PC-9 (cell line): ENCODE results near the gene HSPA2. TPM values are rescaled to one million over a fixed set of nuclear protein-coding genes. Genes with fewer than 3 reads are reported as not detected.

Source experiments
- BruUV-seq: library from RNA; stranded (reverse); fragments of 400-500 nt; replicated peaks from 2 replicates; lab custom pipeline; 2021; lab: Mats Ljungman, UMichigan
- CTCF ChIA-PET: fragments of 300-600 bp; sonication (Branson Sonifier 250); formaldehyde crosslinking; loops from one replicate; lab custom pipeline; 2022; ENCODE audit warnings: antibody characterized with exemption; lab: Charles Lee
- POLR2A ChIA-PET: fragments of 300-600 bp; sonication (Branson Sonifier 250); formaldehyde crosslinking; loops from one replicate; lab custom pipeline; 2022; ENCODE audit warnings: antibody characterized with exemption; ENCODE audit not compliant: unreplicated experiment; lab: Charles Lee
- DNase-seq, 2 experiments: peaks; one replicate each; pipeline versions ENCODE4 v3.0.0 to v3.0.0-alpha.2; 2015 to 2022; ENCODE audit warnings: mixed read lengths in 1 of 2
- H2AFZ ChIP-seq: fragments of 200-600 bp; sonication (generic); 2 replicates; pipeline ENCODE4 v1.8.1; 2017; ENCODE audit warnings: antibody characterized with exemption
- H3F3A ChIP-seq: fragments of 200-600 bp; sonication (generic); 2 replicates; pipeline ENCODE4 v1.8.1; 2017; ENCODE audit warnings: antibody characterized with exemption, mild to moderate bottlenecking, low read depth; ENCODE audit not compliant: insufficient read depth
- H3K27ac ChIP-seq: fragments of 200-600 bp; sonication (generic); 2 replicates; pipeline ENCODE4 v1.6.1; 2016; ENCODE audit warnings: mixed run types
- H3K27me3 ChIP-seq: fragments of 200-600 bp; sonication (generic); 2 replicates; pipeline ENCODE4 v1.6.1; 2016; ENCODE audit warnings: low read depth, mixed run types; ENCODE audit not compliant: insufficient read depth
- H3K36me3 ChIP-seq: fragments of 200-600 bp; sonication (generic); 2 replicates; pipeline ENCODE4 v1.6.1; 2016; ENCODE audit warnings: low read depth, mixed run types
- H3K4me1 ChIP-seq: fragments of 200-600 bp; sonication (generic); replicated peaks from 2 replicates; pipeline ENCODE4 v1.6.1; 2016; ENCODE audit warnings: mixed run types; ENCODE audit not compliant: insufficient read depth
- H3K4me2 ChIP-seq: fragments of 200-600 bp; sonication (generic); 2 replicates; pipeline ENCODE4 v1.6.1; 2017; ENCODE audit warnings: mixed run types
- H3K4me3 ChIP-seq: fragments of 200-600 bp; sonication (generic); 2 replicates; pipeline ENCODE4 v1.6.1; 2016; ENCODE audit warnings: mixed run types
- H3K79me2 ChIP-seq: fragments of 200-600 bp; sonication (generic); 2 replicates; pipeline ENCODE4 v1.6.1; 2017; ENCODE audit warnings: low read depth, mixed run types
- H3K9me2 ChIP-seq: fragments of 200-600 bp; sonication (generic); 2 replicates; pipeline ENCODE4 v1.8.1; 2017; ENCODE audit warnings: mild to moderate bottlenecking; ENCODE audit not compliant: insufficient read depth
- H3K9me3 ChIP-seq: fragments of 200-600 bp; sonication (generic); 2 replicates; pipeline ENCODE4 v1.8.1; 2016; ENCODE audit warnings: low read depth; ENCODE audit not compliant: insufficient read depth
- H4K20me1 ChIP-seq: fragments of 200-600 bp; sonication (generic); 2 replicates; pipeline ENCODE4 v1.8.1; 2017; ENCODE audit not compliant: insufficient read depth
- EZH2 ChIP-seq: fragments of 200-600 bp; sonication (generic); IDR thresholded peaks from 2 replicates; pipeline ENCODE4 v1.8.0; 2017; ENCODE audit warnings: antibody characterized with exemption, low read depth
- intact Hi-C: fragments of 100-400 bp; cut with micrococcal nuclease; formaldehyde crosslinking; loops from one replicate; pipeline ENCODE4 v1.10.0; 2022; ENCODE audit not compliant: unreplicated experiment
- total RNA-seq: library from RNA; stranded (reverse); gene quantifications from 2 replicates; pipeline ENCODE4 v1.2.3, GENCODE V29; 2021
- TF ChIP-seq, protein P1 (sequence below): fragments of 200-600 bp; sonication (generic); conservative IDR thresholded peaks from 2 replicates; pipeline ENCODE4 v1.6.1; 2017; ENCODE audit warnings: mixed run types, antibody characterized with exemption, mild to moderate bottlenecking, moderate library complexity

HSPA2 gene
- total RNA-seq, 1 experiment from 2014 or later = 11.0 TPM

DNA sequence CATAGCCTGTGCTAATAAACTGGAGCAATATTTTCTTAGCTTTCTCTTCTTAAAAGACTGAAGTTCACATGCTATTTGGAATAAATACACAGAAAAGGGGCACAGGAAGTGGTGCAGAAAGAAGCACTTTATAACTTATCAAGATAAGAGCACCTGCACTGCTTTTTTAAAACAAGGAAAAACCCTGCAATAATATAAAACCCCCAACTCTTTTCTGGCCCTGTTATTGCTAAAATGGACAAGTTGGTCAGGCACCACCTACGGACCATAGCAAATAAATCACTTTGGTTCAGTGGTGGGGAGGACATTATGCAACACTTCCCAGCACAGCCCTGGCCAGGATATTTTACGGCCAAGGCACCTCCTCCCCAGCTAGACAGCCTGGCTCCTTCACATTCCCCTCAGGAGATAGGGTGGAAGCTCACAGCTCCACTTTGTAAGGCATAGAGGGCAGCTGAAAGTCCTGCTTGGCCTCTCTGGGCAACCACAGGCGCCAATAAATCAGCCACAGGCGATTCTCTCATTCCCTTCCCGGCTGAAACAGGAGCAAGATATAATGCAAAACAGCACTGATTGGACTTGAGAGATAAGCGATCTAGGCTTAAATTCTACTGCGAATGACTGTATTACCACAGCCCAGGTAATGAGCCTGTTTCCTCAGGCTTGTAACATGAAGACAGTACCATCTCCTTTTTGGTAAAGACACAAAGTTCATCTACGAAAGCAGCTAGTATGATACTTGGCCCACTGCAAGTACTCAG lies 39.0 kb upstream of the HSPA2 start:
- Histone ChIP-seq H3K27ac (peak overlapping the region; percentile 93), H2AFZ (peak overlapping the region; percentile 93), H3K9me3 (no peaks in the 10 kb centered on the region), H3K36me3 (0 out of 2 replicates have a peak, but pooled peaks cover 5% of the 10 kb centered on the region), H3K4me1 (peaks cover 34% of the 10 kb centered on the region), H3K4me2 (peak overlapping the region; percentile 82), H3K9me2 (no peaks in the 10 kb centered on the region), H3K27me3 (no peaks in the 10 kb centered on the region), H3F3A (peaks cover 39% of the 10 kb centered on the region), H3K4me3 (peak overlapping the region; percentile 61), H3K79me2 (peaks cover 64% of the 10 kb centered on the region), H4K20me1 (peaks cover 6% of the 10 kb centered on the region; the same call in 1 of the 2 replicates)
- BruUV-seq = no TSS peak
- POLR2A ChIA-PET = interaction anchor here (0.6 kb wide), 2 partner anchors 54 to 182 kb away, joined by 3 read pairs; no protein-coding TSS in a partner anchor
- TF ChIP-seq, protein P1, sequence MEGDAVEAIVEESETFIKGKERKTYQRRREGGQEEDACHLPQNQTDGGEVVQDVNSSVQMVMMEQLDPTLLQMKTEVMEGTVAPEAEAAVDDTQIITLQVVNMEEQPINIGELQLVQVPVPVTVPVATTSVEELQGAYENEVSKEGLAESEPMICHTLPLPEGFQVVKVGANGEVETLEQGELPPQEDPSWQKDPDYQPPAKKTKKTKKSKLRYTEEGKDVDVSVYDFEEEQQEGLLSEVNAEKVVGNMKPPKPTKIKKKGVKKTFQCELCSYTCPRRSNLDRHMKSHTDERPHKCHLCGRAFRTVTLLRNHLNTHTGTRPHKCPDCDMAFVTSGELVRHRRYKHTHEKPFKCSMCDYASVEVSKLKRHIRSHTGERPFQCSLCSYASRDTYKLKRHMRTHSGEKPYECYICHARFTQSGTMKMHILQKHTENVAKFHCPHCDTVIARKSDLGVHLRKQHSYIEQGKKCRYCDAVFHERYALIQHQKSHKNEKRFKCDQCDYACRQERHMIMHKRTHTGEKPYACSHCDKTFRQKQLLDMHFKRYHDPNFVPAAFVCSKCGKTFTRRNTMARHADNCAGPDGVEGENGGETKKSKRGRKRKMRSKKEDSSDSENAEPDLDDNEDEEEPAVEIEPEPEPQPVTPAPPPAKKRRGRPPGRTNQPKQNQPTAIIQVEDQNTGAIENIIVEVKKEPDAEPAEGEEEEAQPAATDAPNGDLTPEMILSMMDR = peak; percentile 40; the same call in 1 of the 2 replicates
- no peak for TF ChIP-seq EZH2
- CTCF ChIA-PET = interaction anchor here (0.6 to 0.8 kb wide), 2 partner anchors 9 to 55 kb away, joined by 5 to 6 read pairs; no protein-coding TSS in a partner anchor
- intact Hi-C loops = loop anchor here (5.0 to 10.0 kb wide), 3 partner anchors 203 to 471 kb away; partner anchors contain the start of genes CHURC1, PLEKHG3 and RAB15
- peak; percentile 57 to 87 for DNase-seq

GRCh38 chr14:64502456-64502855 lies 38.1 kb upstream of the HSPA2 start:
- H3K4me2 ChIP-seq = peak overlapping the region; percentile 82
- H3K9me3 ChIP-seq = no peaks in the 10 kb centered on the region
- H3K79me2 ChIP-seq = peaks cover 73% of the 10 kb centered on the region
- H3K27me3 ChIP-seq = no peaks in the 10 kb centered on the region
- peak; percentile 15 to 69 for DNase-seq
- H3K27ac ChIP-seq = peak overlapping the region; percentile 93
- ChIA-PET CTCF (interaction anchor here (0.8 kb wide), 1 partner anchor 8 kb away, joined by 6 read pairs; no protein-coding TSS in a partner anchor), POLR2A (interaction anchor here (0.5 kb wide), 1 partner anchor 17 kb away, joined by 9 read pairs; no protein-coding TSS in a partner anchor)
- peaks cover 43% of the 10 kb centered on the region for H3K4me1 ChIP-seq
- H2AFZ ChIP-seq = peak overlapping the region; percentile 93
- H3K9me2 ChIP-seq = no peaks in the 10 kb centered on the region
- H4K20me1 ChIP-seq = peaks cover 13% of the 10 kb centered on the region; the same call in 1 of the 2 replicates
- H3K36me3 ChIP-seq = 0 out of 2 replicates have a peak, but pooled peaks cover 5% of the 10 kb centered on the region
- intact Hi-C loops = loop anchor here (5.0 to 10.0 kb wide), 3 partner anchors 202 to 470 kb away; partner anchors contain the start of genes CHURC1, PLEKHG3 and RAB15
- TF ChIP-seq, protein P1 = no peak
- no peak for TF ChIP-seq EZH2
- no TSS peak for BruUV-seq
- H3F3A ChIP-seq = peaks cover 45% of the 10 kb centered on the region
- H3K4me3 ChIP-seq = peak overlapping the region; percentile 61

GRCh38 chr14:64502887-64503433 lies 37.6 kb upstream of the HSPA2 start:
- peak overlapping the region; percentile 93 for H3K27ac ChIP-seq
- peak overlapping the region; percentile 93 for H2AFZ ChIP-seq
- peaks cover 78% of the 10 kb centered on the region for H3K79me2 ChIP-seq
- H3K4me2 ChIP-seq = peak overlapping the region; percentile 82
- H3K9me2 ChIP-seq = no peaks in the 10 kb centered on the region
- TF ChIP-seq, protein P1 = no peak
- TF ChIP-seq EZH2 = no peak
- H3K27me3 ChIP-seq = no peaks in the 10 kb centered on the region
- 0 out of 2 replicates have a peak, but pooled peaks cover 4% of the 10 kb centered on the region for H3K36me3 ChIP-seq
- H3F3A ChIP-seq = peaks cover 45% of the 10 kb centered on the region
- H4K20me1 ChIP-seq = peaks cover 17% of the 10 kb centered on the region; the same call in 1 of the 2 replicates
- H3K9me3 ChIP-seq = no peaks in the 10 kb centered on the region
- DNase-seq = peak in 1 of 2 experiments; percentile 14
- peak overlapping the region; percentile 61 for H3K4me3 ChIP-seq
- CTCF ChIA-PET = no interaction called here
- POLR2A ChIA-PET = interaction anchor here (0.5 to 0.7 kb wide), 4 partner anchors 16 to 126 kb away, joined by 4 to 9 read pairs (median 7); no protein-coding TSS in a partner anchor
- BruUV-seq = TSS peak; percentile 31
- H3K4me1 ChIP-seq = peaks cover 48% of the 10 kb centered on the region
- intact Hi-C loops = loop anchor here (1.0 to 10.0 kb wide), 6 partner anchors 37 to 469 kb away; partner anchors contain the start of genes CHURC1, HSPA2, PLEKHG3 and RAB15
